Measurements from ENCODE around the gene YTHDC1.

The YTHDC1 gene

DNA sequence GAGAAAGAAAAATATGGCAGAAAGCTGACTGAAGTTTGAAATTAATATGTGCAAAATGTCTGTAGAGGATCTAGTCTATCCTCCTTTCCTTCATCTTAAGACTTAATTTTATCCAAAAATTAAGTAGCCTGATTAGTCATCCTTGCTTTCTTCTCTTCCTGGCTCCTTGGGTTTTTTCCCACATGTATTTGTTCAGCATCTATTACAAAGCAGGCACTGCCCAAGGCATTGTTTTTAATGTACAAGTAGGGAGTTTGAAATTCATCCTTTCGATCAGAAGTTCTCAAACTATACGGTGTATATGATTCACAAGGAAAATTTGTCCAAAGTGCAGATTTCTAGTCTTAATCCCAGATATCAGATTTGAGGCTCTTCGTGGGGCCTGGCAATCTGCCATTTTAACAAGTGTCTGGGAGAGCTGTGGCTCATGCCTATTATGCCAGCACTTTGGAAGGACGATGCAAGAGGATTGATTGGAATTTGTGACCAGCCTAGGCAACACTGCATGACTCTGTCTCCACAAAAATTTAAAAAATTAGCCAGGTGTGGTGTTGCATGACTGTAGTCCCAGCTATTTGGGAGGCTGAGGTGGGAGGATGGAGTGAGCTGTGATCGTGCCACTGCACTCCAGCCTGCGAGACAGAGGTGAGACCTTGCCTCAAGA lies 19.4 kb upstream of the YTHDC1 start:
- H3K4me3 ChIP-seq (ENCODE audit: low read depth, low read length) = no peak overlapping the region
- TF ChIP-seq, protein P1, sequence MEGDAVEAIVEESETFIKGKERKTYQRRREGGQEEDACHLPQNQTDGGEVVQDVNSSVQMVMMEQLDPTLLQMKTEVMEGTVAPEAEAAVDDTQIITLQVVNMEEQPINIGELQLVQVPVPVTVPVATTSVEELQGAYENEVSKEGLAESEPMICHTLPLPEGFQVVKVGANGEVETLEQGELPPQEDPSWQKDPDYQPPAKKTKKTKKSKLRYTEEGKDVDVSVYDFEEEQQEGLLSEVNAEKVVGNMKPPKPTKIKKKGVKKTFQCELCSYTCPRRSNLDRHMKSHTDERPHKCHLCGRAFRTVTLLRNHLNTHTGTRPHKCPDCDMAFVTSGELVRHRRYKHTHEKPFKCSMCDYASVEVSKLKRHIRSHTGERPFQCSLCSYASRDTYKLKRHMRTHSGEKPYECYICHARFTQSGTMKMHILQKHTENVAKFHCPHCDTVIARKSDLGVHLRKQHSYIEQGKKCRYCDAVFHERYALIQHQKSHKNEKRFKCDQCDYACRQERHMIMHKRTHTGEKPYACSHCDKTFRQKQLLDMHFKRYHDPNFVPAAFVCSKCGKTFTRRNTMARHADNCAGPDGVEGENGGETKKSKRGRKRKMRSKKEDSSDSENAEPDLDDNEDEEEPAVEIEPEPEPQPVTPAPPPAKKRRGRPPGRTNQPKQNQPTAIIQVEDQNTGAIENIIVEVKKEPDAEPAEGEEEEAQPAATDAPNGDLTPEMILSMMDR (IDR thresholded peaks at IDR 0.05; ENCODE audit: borderline replicate concordance, insufficient read depth, low read depth, low read length) = no peak

DNA sequence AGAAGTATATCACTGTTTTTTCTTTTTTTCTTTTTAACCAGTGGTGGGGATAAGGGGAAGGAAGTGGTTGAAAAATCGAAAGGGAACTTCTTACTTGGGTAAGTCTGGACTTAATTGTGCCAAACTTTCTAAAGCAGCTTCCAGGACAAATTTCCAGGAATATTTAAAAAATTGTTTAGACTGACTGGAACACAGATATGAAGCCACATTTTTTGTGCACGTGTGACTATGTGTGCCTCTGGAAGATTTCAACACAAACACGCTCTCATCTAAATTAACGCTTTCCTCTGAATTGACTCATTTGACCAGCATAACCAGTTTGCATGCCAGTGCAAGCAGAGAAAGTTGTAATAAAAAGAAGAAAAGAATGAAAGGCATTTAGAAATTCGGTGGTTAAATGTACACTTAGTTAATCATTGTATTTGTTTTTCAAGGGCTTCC lies 18.8 kb upstream of the YTHDC1 start:
- no peak overlapping the region for H3K4me3 ChIP-seq (ENCODE audit: low read depth, low read length)
- TF ChIP-seq, protein P1 (IDR thresholded peaks at IDR 0.05; ENCODE audit: borderline replicate concordance, insufficient read depth, low read depth, low read length) = no peak

DNA sequence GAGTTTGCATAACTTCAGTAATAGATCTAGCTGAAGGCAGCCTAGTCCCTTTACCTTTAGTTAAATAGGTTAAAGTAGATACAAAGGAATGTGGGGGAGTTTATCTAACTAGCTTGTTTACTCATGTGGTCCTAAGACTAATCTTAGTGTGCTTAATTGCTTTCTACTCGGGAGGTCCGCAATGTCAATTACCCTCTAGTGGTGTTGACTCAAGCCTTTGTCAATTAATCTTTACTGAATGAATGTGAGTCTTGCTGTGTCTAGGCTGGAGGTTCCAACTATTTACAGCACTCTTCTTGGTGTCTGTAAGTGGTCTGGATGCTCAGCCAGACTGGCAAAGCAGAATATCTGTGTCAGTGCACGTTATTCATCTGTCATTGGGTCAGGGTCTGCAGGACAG lies 17.9 kb upstream of the YTHDC1 start:
- no peak overlapping the region for H3K4me3 ChIP-seq (ENCODE audit: low read depth, low read length)
- TF ChIP-seq, protein P1 (IDR thresholded peaks at IDR 0.05; ENCODE audit: borderline replicate concordance, insufficient read depth, low read depth, low read length) = no peak

DNA sequence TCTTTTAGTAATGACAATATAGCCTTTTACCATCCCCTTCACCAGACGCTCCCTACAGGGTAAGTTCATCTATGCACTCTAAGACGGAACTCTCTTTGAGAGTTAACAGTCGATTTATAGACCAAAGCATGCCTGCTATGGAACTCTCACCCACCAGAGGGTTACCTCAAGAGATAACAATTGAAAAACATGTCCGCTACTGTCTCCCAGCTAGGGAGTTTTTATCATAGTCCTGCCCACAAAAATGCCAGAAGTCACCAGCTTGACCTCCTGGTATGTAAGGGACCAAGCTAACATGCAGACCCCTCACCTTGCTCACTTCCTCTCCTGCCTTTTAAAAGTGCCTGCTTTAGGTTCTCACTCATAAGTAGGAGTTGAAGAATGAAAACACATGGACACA lies 16.7 kb upstream of the YTHDC1 start:
- TF ChIP-seq, protein P1 (IDR thresholded peaks at IDR 0.05; ENCODE audit: borderline replicate concordance, insufficient read depth, low read depth, low read length) = no peak
- H3K4me3 ChIP-seq (ENCODE audit: low read depth, low read length) = no peak overlapping the region

DNA sequence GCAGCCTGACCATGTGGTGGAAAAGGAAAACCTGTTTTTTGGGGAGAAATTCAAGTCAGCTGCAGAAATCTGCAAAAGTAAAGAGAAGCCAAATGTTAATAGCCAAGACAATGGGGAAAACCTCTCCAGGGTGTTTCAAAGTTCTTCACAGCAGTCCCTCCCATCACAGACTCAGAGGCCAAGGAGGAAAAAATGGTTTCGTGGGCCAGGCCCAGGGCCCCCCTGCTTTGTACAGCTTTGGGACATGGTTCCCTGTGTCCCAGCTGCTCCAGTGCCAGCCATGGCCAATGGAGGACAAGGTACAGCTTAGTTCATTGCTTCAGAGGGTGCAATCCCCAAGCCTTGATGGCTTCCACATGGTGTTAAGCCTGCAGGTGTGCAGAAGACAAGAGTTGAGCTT lies 15.2 kb upstream of the YTHDC1 start:
- TF ChIP-seq, protein P1 (IDR thresholded peaks at IDR 0.05; ENCODE audit: borderline replicate concordance, insufficient read depth, low read depth, low read length) = no peak
- no peak overlapping the region for H3K4me3 ChIP-seq (ENCODE audit: low read depth, low read length)

DNA sequence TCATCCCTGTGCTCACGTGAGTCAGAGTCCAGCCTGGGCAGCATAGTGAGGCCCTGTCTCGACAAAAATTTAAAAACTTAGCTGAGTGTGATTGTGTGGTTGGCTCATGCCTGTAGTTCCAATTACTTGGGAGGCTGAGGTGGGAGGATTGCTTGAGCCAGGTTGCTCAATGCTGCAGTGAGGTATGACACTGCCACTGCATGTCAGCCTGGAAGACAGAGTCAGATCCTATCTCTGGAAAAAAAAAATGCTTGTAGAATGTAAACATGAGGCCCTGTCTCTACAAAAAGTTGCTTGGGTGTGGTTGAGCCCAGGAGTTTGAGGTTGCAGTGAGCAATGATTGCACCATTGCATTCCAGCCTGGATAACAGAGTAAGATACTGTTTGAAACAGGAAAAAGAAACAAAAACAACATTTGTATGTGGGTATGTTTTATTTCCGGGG lies 11.3 kb upstream of the YTHDC1 start:
- H3K4me3 ChIP-seq (ENCODE audit: low read depth, low read length) = no peak overlapping the region
- TF ChIP-seq, protein P1 (IDR thresholded peaks at IDR 0.05; ENCODE audit: borderline replicate concordance, insufficient read depth, low read depth, low read length) = no peak

DNA sequence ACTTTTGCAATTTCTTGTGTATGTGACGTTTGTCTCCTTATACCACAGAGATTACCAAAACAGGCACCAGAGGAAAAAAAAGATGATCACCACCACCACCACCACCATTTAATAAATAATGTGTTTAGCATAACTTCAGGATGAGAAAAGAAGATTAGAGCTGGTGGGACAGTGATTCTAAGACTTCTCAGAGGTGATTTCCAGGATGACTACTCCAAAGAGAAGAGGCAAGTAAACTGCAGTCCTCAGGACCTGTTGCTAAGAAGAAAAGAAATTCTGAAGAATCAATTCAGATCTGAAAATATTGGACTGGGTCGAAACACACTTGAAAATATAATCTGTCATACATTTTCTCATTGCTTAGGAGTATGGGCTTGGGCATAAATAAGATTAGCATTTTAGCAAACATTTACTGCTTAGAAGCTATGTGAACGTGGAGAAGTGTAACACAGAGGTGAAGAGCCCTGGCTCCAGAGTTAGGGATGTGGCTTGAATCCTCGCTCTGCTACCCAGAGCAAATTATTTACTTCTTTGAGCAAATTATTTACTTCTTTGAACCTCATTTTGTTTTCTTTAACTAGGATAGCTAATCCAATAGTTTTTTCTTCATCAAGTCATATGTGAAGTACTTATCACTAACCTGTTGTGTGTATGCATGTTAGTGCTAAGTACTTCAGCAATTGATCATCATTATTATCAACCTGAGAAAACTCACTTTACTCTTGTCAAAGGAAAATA lies 10.5 kb upstream of the YTHDC1 start:
- TF ChIP-seq, protein P1 (IDR thresholded peaks at IDR 0.05; ENCODE audit: borderline replicate concordance, insufficient read depth, low read depth, low read length) = no peak
- no peak overlapping the region for H3K4me3 ChIP-seq (ENCODE audit: low read depth, low read length)

Measured in GM12875 (cell line).